HepG2 (cell line): ENCODE measurements around the gene CSNK2A2.

ENCODE experiments used
- DMAP1 ChIP-seq: IDR thresholded peaks from 2 replicates; pipeline ENCODE4 v1.6.1; 2016
- DR1 ChIP-seq: sonication (generic); formaldehyde crosslinking; IDR thresholded peaks from 2 replicates; pipeline ENCODE4 v1.8.0; 2021; ENCODE audit warnings: mild to moderate bottlenecking, missing genetic modification reagents, inconsistent platforms
- ETS1 ChIP-seq: sonication (generic); formaldehyde crosslinking; IDR thresholded peaks from 2 replicates; pipeline ENCODE4 v1.4.0; 2020; ENCODE audit warnings: missing genetic modification reagents
- JUNB ChIP-seq: sonication (generic); formaldehyde crosslinking; IDR thresholded peaks from 2 replicates; pipeline ENCODE4 v1.8.0; 2022; ENCODE audit warnings: missing genetic modification reagents, mild to moderate bottlenecking, borderline replicate concordance
- KDM1A ChIP-seq: IDR thresholded peaks from 2 replicates; pipeline ENCODE4 v1.6.1; 2016; ENCODE audit warnings: missing compliant biosample characterization
- MED8 ChIP-seq: sonication (generic); formaldehyde crosslinking; IDR thresholded peaks from 2 replicates; pipeline ENCODE4 v1.8.1; 2023; ENCODE audit warnings: mild to moderate bottlenecking, missing genetic modification reagents; ENCODE audit not compliant: insufficient replicate concordance
- NFRKB ChIP-seq: fragments of 450-650 bp; IDR thresholded peaks from 2 replicates; pipeline ENCODE4 v1.6.1; 2017
- RFX5 ChIP-seq: IDR thresholded peaks from 2 replicates; pipeline ENCODE4 v1.6.1; 2011; ENCODE audit warnings: low read depth, low read length, improper control_type of control experiment
- ZBTB40 ChIP-seq, 2 experiments: fragments of 450-650 bp in 1 of 2; sonication (generic) in 1 of 2; formaldehyde crosslinking in 1 of 2; IDR thresholded peaks; 2 replicates each; pipeline versions ENCODE4 v1.6.1 to v1.8.0; 2016 to 2022; ENCODE audit warnings: antibody characterized with exemption in 1 of 2, mild to moderate bottlenecking in 1 of 2, missing genetic modification reagents in 1 of 2
- ZKSCAN8 ChIP-seq: IDR thresholded peaks from 2 replicates; pipeline ENCODE4 v1.6.1; 2016; ENCODE audit warnings: borderline replicate concordance, missing genetic modification reagents, missing compliant biosample characterization
- ZNF382 ChIP-seq: sonication (generic); formaldehyde crosslinking; IDR thresholded peaks from 2 replicates; pipeline ENCODE4 v1.5.0; 2020; ENCODE audit warnings: missing genetic modification reagents, mild to moderate bottlenecking, borderline replicate concordance
- TF ChIP-seq, protein P1 (sequence below): sonication (generic); formaldehyde crosslinking; IDR thresholded peaks from 2 replicates; pipeline ENCODE4 v1.5.0; 2020; ENCODE audit warnings: mild to moderate bottlenecking, missing genetic modification reagents, moderate library complexity
- TF ChIP-seq, protein P2 (sequence below): sonication (generic); formaldehyde crosslinking; IDR thresholded peaks from 2 replicates; pipeline ENCODE4 v1.5.1; 2020; ENCODE audit warnings: missing genetic modification reagents, mild to moderate bottlenecking, borderline replicate concordance

- TF ChIP-seq DMAP1 = no peak
- TF ChIP-seq, protein P1, sequence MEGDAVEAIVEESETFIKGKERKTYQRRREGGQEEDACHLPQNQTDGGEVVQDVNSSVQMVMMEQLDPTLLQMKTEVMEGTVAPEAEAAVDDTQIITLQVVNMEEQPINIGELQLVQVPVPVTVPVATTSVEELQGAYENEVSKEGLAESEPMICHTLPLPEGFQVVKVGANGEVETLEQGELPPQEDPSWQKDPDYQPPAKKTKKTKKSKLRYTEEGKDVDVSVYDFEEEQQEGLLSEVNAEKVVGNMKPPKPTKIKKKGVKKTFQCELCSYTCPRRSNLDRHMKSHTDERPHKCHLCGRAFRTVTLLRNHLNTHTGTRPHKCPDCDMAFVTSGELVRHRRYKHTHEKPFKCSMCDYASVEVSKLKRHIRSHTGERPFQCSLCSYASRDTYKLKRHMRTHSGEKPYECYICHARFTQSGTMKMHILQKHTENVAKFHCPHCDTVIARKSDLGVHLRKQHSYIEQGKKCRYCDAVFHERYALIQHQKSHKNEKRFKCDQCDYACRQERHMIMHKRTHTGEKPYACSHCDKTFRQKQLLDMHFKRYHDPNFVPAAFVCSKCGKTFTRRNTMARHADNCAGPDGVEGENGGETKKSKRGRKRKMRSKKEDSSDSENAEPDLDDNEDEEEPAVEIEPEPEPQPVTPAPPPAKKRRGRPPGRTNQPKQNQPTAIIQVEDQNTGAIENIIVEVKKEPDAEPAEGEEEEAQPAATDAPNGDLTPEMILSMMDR (CRISPR knock-in tag) = no peak
- TF ChIP-seq JUNB = no peak
- TF ChIP-seq, protein P2, sequence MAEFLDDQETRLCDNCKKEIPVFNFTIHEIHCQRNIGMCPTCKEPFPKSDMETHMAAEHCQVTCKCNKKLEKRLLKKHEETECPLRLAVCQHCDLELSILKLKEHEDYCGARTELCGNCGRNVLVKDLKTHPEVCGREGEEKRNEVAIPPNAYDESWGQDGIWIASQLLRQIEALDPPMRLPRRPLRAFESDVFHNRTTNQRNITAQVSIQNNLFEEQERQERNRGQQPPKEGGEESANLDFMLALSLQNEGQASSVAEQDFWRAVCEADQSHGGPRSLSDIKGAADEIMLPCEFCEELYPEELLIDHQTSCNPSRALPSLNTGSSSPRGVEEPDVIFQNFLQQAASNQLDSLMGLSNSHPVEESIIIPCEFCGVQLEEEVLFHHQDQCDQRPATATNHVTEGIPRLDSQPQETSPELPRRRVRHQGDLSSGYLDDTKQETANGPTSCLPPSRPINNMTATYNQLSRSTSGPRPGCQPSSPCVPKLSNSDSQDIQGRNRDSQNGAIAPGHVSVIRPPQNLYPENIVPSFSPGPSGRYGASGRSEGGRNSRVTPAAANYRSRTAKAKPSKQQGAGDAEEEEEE (CRISPR knock-in tag) = no peak
- TF ChIP-seq KDM1A (CRISPR knock-in tag) = no peak
- no peak for TF ChIP-seq ZNF382
- no peak for TF ChIP-seq ZKSCAN8 (CRISPR knock-in tag)
- no peak for TF ChIP-seq ETS1 (CRISPR knock-in tag)
- TF ChIP-seq MED8 = no peak
- TF ChIP-seq NFRKB = no peak
- TF ChIP-seq RFX5 = no peak
- TF ChIP-seq DR1 (CRISPR knock-in tag) = no peak
- TF ChIP-seq ZBTB40 (IDR thresholded peaks at IDR 0.05) = no peak
- no peak for TF ChIP-seq ZBTB40 (CRISPR knock-in tag; IDR thresholded peaks at IDR 0.05)
These were observed 21.5 kb upstream of the CSNK2A2 start for GRCh38 chr16:58219432-58219831.
